Coronary artery (tissue), 2 donors: ENCODE data around the gene PDE9A.

Experiments
- DNase-seq: peaks from one replicate; pipeline ENCODE4 v3.0.0-alpha.2; 2017; ENCODE audit warnings: low spot score
- H3K27ac ChIP-seq, 2 donors: fragments of 200-600 bp; sonication (generic); one replicate each; pipeline ENCODE4 v1.5.1; 2016 to 2019
- H3K4me3 ChIP-seq: fragments of 200-600 bp; sonication (generic); 2 replicates; pipeline ENCODE4 v1.5.1; 2016; ENCODE audit warnings: mild to moderate bottlenecking, moderate library complexity
- CTCF ChIP-seq: fragments of 200-600 bp; sonication (generic); IDR thresholded peaks from one replicate; pipeline ENCODE4 v1.5.1; 2019; ENCODE audit warnings: antibody characterized with exemption

Gene PDE9A

DNA sequence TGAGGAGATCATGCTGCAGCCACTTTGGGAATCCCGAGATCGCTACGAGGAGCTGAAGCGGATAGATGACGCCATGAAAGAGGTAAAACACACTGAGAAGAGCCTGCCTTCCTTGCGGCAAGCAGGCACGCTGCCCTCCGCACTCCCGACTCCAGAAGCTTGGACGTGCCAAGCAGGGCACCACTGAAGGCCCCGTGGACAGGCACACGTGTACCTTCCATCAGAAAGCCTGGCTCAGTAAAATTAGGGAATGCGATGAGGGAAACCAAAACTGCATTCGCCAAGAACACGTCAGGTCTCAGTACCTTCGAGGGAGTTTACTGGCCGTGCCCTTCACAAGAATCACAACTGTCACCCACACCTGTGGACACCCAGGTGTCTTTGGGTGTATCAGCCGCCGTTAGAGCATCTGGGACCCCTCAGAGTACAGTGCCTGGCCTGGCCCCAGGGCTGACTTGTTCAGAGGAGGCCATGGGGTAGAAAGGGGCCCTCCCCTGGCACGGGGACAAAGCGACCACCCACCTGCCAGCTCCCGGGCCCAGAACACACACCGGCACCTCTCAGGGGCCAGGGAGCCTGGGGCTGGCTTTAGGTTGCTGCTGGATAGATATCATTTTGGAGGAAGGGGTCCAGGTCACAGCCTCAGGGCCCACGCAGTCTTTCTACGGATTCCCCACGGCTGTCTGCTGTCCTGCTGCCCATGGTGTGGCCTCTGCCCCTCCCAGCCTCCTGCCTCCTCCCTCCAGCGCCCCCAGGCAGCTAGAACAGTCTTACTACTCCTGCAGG is 117.5 kb downstream of the PDE9A start:
- TF ChIP-seq CTCF = no peak
- DNase-seq = no peak
- H3K27ac ChIP-seq = no peak overlapping the region
- no peak overlapping the region for H3K4me3 ChIP-seq

- Histone ChIP-seq H3K4me3 (no peak overlapping the region), H3K27ac (no peak overlapping the region)
- TF ChIP-seq CTCF = no peak
- DNase-seq = no peak
Measured at GRCh38 chr21:42771503-42771805, 118.0 kb downstream of the PDE9A start.

- TF ChIP-seq CTCF = no peak
- Histone ChIP-seq H3K27ac (no peak overlapping the region), H3K4me3 (no peak overlapping the region)
- no peak for DNase-seq
Measured at GRCh38 chr21:42775123-42775522, 121.7 kb downstream of the PDE9A start.

GRCh38 chr21:42775891-42776290 is 122.5 kb downstream of the PDE9A start:
- no peak for TF ChIP-seq CTCF
- no peak overlapping the region for H3K4me3 ChIP-seq
- DNase-seq = no peak

DNA sequence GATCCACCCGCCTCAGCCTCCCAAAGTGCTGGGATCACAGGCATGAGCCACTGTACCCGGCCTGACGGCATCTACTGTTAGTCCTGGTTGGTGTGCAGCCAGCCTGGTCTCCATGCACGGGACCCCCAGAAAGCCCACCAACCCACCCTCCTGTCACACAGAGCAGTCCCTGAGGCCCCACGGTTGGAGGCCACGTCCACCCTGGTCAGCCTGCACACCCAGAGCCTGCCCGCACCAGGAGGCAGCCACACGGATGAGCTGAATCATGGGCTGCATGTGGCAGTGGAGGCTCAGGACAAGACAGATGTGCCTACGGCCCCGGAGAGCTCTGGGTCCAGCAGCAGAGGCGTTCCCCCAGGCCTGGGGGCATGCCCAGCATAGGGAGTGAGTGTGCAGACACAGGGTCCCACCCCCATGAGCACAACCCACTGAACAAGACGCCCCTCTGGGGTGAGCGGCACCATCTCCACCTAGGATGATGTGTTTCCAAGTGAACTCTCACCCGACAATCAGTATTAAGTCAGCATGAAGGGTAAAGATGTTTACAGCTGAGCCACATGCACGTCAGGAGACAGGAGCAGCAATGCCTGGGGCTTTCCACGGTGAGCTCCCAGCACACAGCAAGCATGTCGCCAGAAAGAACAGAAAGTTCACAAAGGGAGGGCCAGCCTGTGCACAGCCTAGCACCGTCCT is 123.8 kb downstream of the PDE9A start:
- no peak overlapping the region for H3K4me3 ChIP-seq
- H3K27ac ChIP-seq = no peak overlapping the region
- no peak for DNase-seq
- no peak for TF ChIP-seq CTCF

More at GRCh38 chr21:42775891-42776290, 122.5 kb downstream of the PDE9A start:
- H3K27ac ChIP-seq = no peak overlapping the region

DNA sequence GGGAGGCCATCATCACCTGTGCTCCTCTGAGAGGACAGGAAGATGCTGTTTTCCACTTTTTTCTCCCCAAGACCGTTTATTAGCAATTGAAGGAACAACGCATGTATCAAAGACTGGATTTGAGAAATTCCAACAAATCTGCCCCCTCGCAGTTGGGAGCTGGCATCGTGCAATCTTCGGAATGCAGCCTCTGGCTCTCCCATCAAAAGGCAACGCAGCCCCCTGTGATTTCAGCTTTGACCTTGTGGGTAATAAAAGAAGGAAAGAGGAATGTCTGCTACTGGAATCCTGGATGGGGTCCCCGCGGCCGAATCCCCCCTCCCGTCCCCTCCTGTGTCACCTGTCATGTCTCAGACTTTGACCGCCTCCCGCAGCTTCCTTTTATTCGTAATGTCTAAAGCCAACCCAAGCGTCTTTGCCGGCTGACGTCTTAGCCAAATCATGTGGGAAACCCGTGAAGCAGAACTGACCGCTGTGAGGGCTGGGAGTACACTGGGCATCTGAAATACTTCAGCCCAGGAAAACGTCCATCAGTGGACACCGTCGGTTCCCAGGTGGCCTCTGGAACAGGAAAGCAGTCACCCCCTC is 124.4 kb downstream of the PDE9A start:
- no peak for TF ChIP-seq CTCF
- DNase-seq = no peak

More for the DNA sequence above, 124.4 kb downstream of the PDE9A start:
- Histone ChIP-seq H3K27ac (no peak overlapping the region), H3K4me3 (no peak overlapping the region)
